ENCODE results near the gene DLGAP1. TPM values are rescaled to one million over a fixed set of nuclear protein-coding genes. Genes with fewer than 3 reads are reported as not detected.

DLGAP1 gene
- total RNA-seq, 1 experiment from 2014 or later, result 23.2 TPM

DNA sequence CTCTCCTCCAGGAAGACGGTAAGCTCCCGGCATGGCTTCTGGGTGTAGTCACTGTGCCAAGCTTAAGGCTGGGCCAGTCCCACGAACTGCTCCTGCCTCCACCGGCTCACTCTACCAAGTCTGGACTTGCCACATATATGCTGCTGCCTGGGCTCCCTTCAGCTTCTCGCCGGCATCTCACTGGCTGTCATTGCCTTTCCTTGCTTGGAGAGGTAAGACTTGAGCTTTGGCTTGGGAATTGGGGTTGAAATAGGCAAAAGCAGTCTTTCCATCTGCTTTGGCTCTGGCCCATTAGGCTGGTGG is 524.1 kb downstream of the DLGAP1 start:
- no peak overlapping the region for H3K27ac Mint-ChIP-seq
- Histone ChIP-seq H3K79me2 (ENCODE audit: insufficient read depth, low read length) (no peaks in the 10 kb centered on the region), H4K8ac (replicated peaks; ENCODE audit: insufficient read length, low read depth, low read length) (no peak overlapping the region), H3K27me3 (ENCODE audit: insufficient read depth, low read length) (no peaks in the 10 kb centered on the region), H2AK5ac (ENCODE audit: insufficient read length, low read length) (no peak overlapping the region), H2BK12ac (ENCODE audit: insufficient read length, low read depth, low read length) (no peak overlapping the region), H4K91ac (ENCODE audit: insufficient read length, low read depth, low read length) (no peak overlapping the region), H3K4ac (ENCODE audit: low read depth, low read length) (no peak overlapping the region), H2AFZ (ENCODE audit: low read length) (no peak overlapping the region), H4K5ac (ENCODE audit: insufficient read length, low read depth, low read length) (no peak overlapping the region), H3K27ac (ENCODE audit: insufficient read length, low read depth, low read length) (no peak overlapping the region), H3K79me1 (ENCODE audit: insufficient read depth, low read depth, low read length, poor library complexity, severe bottlenecking) (no peaks in the 10 kb centered on the region), H3K4me1 (ENCODE audit: insufficient read depth, low read length) (peaks cover 4% of the 10 kb centered on the region; the same call in 1 of the 2 replicates), H4K20me1 (ENCODE audit: control insufficient read depth, insufficient read depth, insufficient read length) (no peaks in the 10 kb centered on the region), H3K4me2 (ENCODE audit: insufficient read depth, insufficient read length, low read length) (no peak overlapping the region), H3K56ac (ENCODE audit: insufficient read length, low read depth, low read length) (no peak overlapping the region), H3K23me2 (ENCODE audit: insufficient read length, low read depth, low read length, poor library complexity, severe bottlenecking) (no peaks in the 10 kb centered on the region), H2BK15ac (ENCODE audit: low read depth, low read length) (no peak overlapping the region), H2BK5ac (ENCODE audit: insufficient read length, low read length) (no peak overlapping the region), H2BK120ac (ENCODE audit: low read depth, low read length, poor library complexity, severe bottlenecking) (no peak overlapping the region), H3K9ac (ENCODE audit: extremely low read depth, insufficient read length, low read length) (no peak overlapping the region), H2BK20ac (ENCODE audit: low read depth, low read length, poor library complexity, severe bottlenecking) (no peak overlapping the region), H3K14ac (ENCODE audit: insufficient read depth, low read length) (no peak overlapping the region), H3K18ac (ENCODE audit: insufficient read length, low read depth, low read length) (no peak overlapping the region), H3K23ac (ENCODE audit: insufficient read length, low read depth, low read length) (no peak overlapping the region), H3T11ph (ENCODE audit: low read length) (no peak overlapping the region), H3K9me3 (ENCODE audit: control insufficient read depth, low read depth, low read length) (no peaks in the 10 kb centered on the region)
- no peak overlapping the region for H3K4me3 Mint-ChIP-seq
- H3K9me3 Mint-ChIP-seq, result no peaks in the 10 kb centered on the region
- peaks cover 14 to 18% of the 10 kb centered on the region in 2 experiments for H3K4me1 Mint-ChIP-seq
- no peaks in the 10 kb centered on the region for H3K27me3 Mint-ChIP-seq (ENCODE audit: low read depth)
- H3K36me3 Mint-ChIP-seq (ENCODE audit: insufficient read depth in 1 of 3, low read depth in 3 of 3), result no peaks in the 10 kb centered on the region
- TF ChIP-seq, protein P1, sequence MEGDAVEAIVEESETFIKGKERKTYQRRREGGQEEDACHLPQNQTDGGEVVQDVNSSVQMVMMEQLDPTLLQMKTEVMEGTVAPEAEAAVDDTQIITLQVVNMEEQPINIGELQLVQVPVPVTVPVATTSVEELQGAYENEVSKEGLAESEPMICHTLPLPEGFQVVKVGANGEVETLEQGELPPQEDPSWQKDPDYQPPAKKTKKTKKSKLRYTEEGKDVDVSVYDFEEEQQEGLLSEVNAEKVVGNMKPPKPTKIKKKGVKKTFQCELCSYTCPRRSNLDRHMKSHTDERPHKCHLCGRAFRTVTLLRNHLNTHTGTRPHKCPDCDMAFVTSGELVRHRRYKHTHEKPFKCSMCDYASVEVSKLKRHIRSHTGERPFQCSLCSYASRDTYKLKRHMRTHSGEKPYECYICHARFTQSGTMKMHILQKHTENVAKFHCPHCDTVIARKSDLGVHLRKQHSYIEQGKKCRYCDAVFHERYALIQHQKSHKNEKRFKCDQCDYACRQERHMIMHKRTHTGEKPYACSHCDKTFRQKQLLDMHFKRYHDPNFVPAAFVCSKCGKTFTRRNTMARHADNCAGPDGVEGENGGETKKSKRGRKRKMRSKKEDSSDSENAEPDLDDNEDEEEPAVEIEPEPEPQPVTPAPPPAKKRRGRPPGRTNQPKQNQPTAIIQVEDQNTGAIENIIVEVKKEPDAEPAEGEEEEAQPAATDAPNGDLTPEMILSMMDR (conservative IDR thresholded peaks at IDR 0.05), result no peak
- no CpG with 5 or more reads among the region's 6 CpGs for WGBS (ENCODE audit: extremely low coverage, insufficient read length, low lambda C conversion rate)
- DNase-seq, result no peak
